Keratinocyte (primary cell): Measurements from ENCODE around the gene FAIM2. TPM values are rescaled to one million over a fixed set of nuclear protein-coding genes. Genes with fewer than 3 reads are reported as not detected.

ENCODE experiments used
- DNase-seq: peaks from one replicate; pipeline ENCODE4 v3.0.0-alpha.2; 2011; ENCODE audit warnings: low read depth, missing footprints, low spot score
- FAIRE-seq: peaks from 2 replicates; lab custom pipeline; 2011; peaks lifted over from hg19 to GRCh38; lab: Jason Lieb, UNC
- H2AFZ ChIP-seq: 2 replicates; pipeline ENCODE4 v1.6.0; 2012; ENCODE audit warnings: low read length, control low read depth, inconsistent platforms; ENCODE audit not compliant: control insufficient read depth
- H3K27ac ChIP-seq: 2 replicates; pipeline ENCODE4 v1.5.1; 2011; ENCODE audit warnings: low read length; ENCODE audit not compliant: control insufficient read depth, insufficient read depth
- H3K27me3 ChIP-seq: 3 replicates; pipeline ENCODE4 v1.6.0; 2011; ENCODE audit warnings: low read length; ENCODE audit not compliant: control insufficient read depth, insufficient read depth; ENCODE audit errors: extremely low read depth
- H3K36me3 ChIP-seq, 2 experiments: 2 replicates in 1 of 2; 3 replicates in 1 of 2; pipeline ENCODE4 v1.5.1; 2011; ENCODE audit warnings: low read length in 2 of 2, mild to moderate bottlenecking in 1 of 2; ENCODE audit not compliant: control insufficient read depth in 2 of 2, insufficient read depth in 2 of 2; ENCODE audit errors: extremely low read depth in 1 of 2
- H3K4me1 ChIP-seq: 3 replicates; pipeline ENCODE4 v1.5.1; 2011; ENCODE audit warnings: low read length; ENCODE audit not compliant: control insufficient read depth, insufficient read depth; ENCODE audit errors: extremely low read depth
- H3K4me2 ChIP-seq: 3 replicates; pipeline ENCODE4 v1.6.0; 2011; ENCODE audit warnings: low read depth, low read length; ENCODE audit not compliant: control insufficient read depth, insufficient read depth; ENCODE audit errors: extremely low read depth
- H3K4me3 ChIP-seq, 3 experiments: fragments of 200-600 bp in 1 of 3; sonication (generic) in 1 of 3; 2 replicates in 2 of 3; 3 replicates in 1 of 3; pipeline ENCODE4 v1.5.1; 2011 to 2016; ENCODE audit warnings: low read length in 3 of 3, mild to moderate bottlenecking in 3 of 3, control low read depth in 2 of 3, inconsistent platforms in 1 of 3, low read depth in 1 of 3, mixed read lengths in 1 of 3, mixed run types in 1 of 3, moderate library complexity in 1 of 3; ENCODE audit not compliant: control insufficient read depth in 2 of 3, insufficient read depth in 2 of 3; ENCODE audit errors: extremely low read depth in 1 of 3
- H3K79me2 ChIP-seq: 2 replicates; pipeline ENCODE4 v1.6.0; 2012; ENCODE audit warnings: low read length; ENCODE audit not compliant: control insufficient read depth, insufficient read depth
- H3K9ac ChIP-seq: 3 replicates; pipeline ENCODE4 v1.6.0; 2011; ENCODE audit warnings: low read length; ENCODE audit not compliant: control insufficient read depth, insufficient read depth; ENCODE audit errors: extremely low read depth
- H3K9me1 ChIP-seq: 3 replicates; pipeline ENCODE4 v1.6.0; 2011; ENCODE audit warnings: low read length; ENCODE audit not compliant: control insufficient read depth, insufficient read depth; ENCODE audit errors: extremely low read depth
- H3K9me3 ChIP-seq: 2 replicates; pipeline ENCODE4 v1.5.1; 2012; ENCODE audit warnings: low read depth, low read length; ENCODE audit not compliant: control insufficient read depth
- H4K20me1 ChIP-seq: 3 replicates; pipeline ENCODE4 v1.6.0; 2011; ENCODE audit warnings: low read length; ENCODE audit not compliant: control insufficient read depth, insufficient read depth; ENCODE audit errors: extremely low read depth
- EZH2 ChIP-seq: IDR thresholded peaks from one replicate; pipeline ENCODE4 v1.6.1; 2012; ENCODE audit warnings: inconsistent platforms, mild to moderate bottlenecking, low read length, moderate library complexity
- dilution Hi-C: fragments of 300-500 bp; cut with MboI; formaldehyde crosslinking; loops from one replicate; pipeline ENCODE4 v1.7.0; 2020; ENCODE audit warnings: low sequenced_read_pairs; ENCODE audit not compliant: extremely low pct_ligation_motif_present
- polyA plus RNA-seq, 5 experiments: library from polyadenylated mRNA; depleted of rRNA in 3 of 5; stranded (reverse) in 3 of 5; stranded (forward) in 1 of 5; unstranded in 1 of 5; fragments of >200 nt; gene quantifications; 1 replicate in 1 of 5; 2 replicates in 3 of 5; 3 replicates in 1 of 5; pipeline versions ENCODE4 v1.2.1 to v1.2.3, GENCODE V29; 2011 to 2012; ENCODE audit warnings: missing spikeins in 2 of 5, low read depth in 1 of 5, low replicate concordance in 1 of 5
- TF ChIP-seq, protein P1 (sequence below), 3 experiments: IDR thresholded peaks in 1 of 3; conservative IDR thresholded peaks in 1 of 3; optimal IDR thresholded peaks in 1 of 3; 2 replicates in 2 of 3; 3 replicates in 1 of 3; pipeline versions ENCODE3 to v1.5.1; 2011; ENCODE audit warnings: low read length in 3 of 3, mild to moderate bottlenecking in 3 of 3, moderate library complexity in 2 of 3, control low read depth in 1 of 3, inconsistent platforms in 1 of 3; ENCODE audit not compliant: insufficient read depth in 2 of 3; ENCODE audit errors: extremely low read depth in 1 of 3

FAIM2 gene
- polyA plus RNA-seq, 1 donor (not counting 4 experiments of a cell fraction or from before 2014, with no cell fraction given): not detected

DNA sequence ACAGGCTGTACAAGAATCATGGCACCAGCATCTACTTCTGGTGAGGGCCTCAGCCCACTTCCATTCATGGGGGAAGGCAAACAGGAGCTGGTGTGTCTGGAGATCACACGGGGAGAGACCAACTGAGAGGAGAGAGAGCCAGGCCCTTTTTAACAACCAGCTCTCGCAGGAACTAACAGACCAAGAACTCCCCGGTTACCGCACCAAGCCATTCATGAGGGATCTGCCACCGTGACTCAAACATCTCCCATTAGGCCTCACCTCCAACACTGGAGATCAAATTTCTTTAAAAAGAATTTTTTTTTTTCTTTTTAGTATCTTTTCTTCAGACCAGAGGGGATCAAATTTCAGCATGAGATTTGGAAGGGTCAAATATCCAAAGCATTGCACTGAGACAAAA is 30.1 kb upstream of the FAIM2 start:
- no peaks in the 10 kb centered on the region for H3K9me1 ChIP-seq
- H4K20me1 ChIP-seq: no peaks in the 10 kb centered on the region
- no peak overlapping the region for H3K9ac ChIP-seq
- no peak overlapping the region for H2AFZ ChIP-seq
- DNase-seq (no peak), FAIRE-seq (no peak)
- H3K4me2 ChIP-seq: no peak overlapping the region
- H3K79me2 ChIP-seq: no peaks in the 10 kb centered on the region
- H3K4me1 ChIP-seq: peaks cover 30% of the 10 kb centered on the region
- no peak for TF ChIP-seq EZH2
- TF ChIP-seq, protein P1, sequence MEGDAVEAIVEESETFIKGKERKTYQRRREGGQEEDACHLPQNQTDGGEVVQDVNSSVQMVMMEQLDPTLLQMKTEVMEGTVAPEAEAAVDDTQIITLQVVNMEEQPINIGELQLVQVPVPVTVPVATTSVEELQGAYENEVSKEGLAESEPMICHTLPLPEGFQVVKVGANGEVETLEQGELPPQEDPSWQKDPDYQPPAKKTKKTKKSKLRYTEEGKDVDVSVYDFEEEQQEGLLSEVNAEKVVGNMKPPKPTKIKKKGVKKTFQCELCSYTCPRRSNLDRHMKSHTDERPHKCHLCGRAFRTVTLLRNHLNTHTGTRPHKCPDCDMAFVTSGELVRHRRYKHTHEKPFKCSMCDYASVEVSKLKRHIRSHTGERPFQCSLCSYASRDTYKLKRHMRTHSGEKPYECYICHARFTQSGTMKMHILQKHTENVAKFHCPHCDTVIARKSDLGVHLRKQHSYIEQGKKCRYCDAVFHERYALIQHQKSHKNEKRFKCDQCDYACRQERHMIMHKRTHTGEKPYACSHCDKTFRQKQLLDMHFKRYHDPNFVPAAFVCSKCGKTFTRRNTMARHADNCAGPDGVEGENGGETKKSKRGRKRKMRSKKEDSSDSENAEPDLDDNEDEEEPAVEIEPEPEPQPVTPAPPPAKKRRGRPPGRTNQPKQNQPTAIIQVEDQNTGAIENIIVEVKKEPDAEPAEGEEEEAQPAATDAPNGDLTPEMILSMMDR (optimal IDR thresholded peaks at IDR 0.05 in 1 of 3, IDR thresholded peaks at IDR 0.05 in 1 of 3, conservative IDR thresholded peaks at IDR 0.05 in 1 of 3; ENCODE audit: extremely low read depth in 1 of 3, insufficient read depth in 2 of 3, low read length in 3 of 3): no peak
- no peaks in the 10 kb centered on the region for H3K9me3 ChIP-seq
- dilution Hi-C loops: no loop called here
- H3K27me3 ChIP-seq: no peaks in the 10 kb centered on the region
- H3K27ac ChIP-seq: no peak overlapping the region
- no peak overlapping the region for H3K4me3 ChIP-seq
- H3K36me3 ChIP-seq: no peaks in the 10 kb centered on the region

DNA sequence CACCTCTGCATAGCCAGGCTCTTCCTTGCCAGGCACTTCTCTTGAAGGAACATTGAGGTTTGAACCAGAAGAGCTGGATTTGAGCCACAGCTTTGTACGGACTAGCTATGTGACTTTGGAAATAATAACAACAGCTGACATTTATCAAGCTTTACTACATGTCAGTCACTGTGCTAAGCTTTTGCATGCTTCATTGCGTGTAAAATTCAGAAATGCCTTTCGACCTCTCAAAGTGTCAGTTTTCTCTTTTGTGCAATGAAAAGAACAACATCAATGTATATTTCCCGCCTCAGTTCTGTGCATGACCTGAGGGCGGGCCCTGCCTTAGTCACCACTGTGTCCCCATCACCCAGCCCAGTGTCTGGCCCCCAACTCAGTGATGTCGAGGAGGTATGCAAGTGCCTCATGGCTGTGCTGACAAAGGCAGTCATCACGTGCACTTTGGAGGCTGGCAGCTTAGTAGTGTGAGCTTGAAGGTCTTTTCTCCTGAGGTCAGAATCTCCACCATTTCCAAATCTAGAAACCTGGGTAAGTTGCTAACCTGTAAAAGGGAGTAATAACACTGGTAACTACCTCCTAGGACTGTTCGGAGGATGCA is 28.9 kb upstream of the FAIM2 start:
- Histone ChIP-seq H3K4me1 (peaks cover 20% of the 10 kb centered on the region), H3K9me3 (no peaks in the 10 kb centered on the region), H3K9me1 (no peaks in the 10 kb centered on the region), H4K20me1 (no peaks in the 10 kb centered on the region), H3K9ac (no peak overlapping the region), H3K27ac (no peak overlapping the region), H3K79me2 (no peaks in the 10 kb centered on the region), H3K36me3 (no peaks in the 10 kb centered on the region), H3K4me3 (no peak overlapping the region), H3K27me3 (no peaks in the 10 kb centered on the region), H2AFZ (no peak overlapping the region), H3K4me2 (no peak overlapping the region)
- FAIRE-seq (no peak), DNase-seq (no peak)
- dilution Hi-C loops: no loop called here
- no peak for TF ChIP-seq EZH2
- TF ChIP-seq, protein P1 (optimal IDR thresholded peaks at IDR 0.05 in 1 of 3, IDR thresholded peaks at IDR 0.05 in 1 of 3, conservative IDR thresholded peaks at IDR 0.05 in 1 of 3; ENCODE audit: extremely low read depth in 1 of 3, insufficient read depth in 2 of 3, low read length in 3 of 3): no peak
